Measurements from ENCODE around the gene RAB33A.

- TF ChIP-seq CTCF (IDR thresholded peaks at IDR 0.05) (no peak), POLR2A (IDR thresholded peaks at IDR 0.05) (no peak)
Measured at GRCh38 chrX:130167040-130167439, 4.7 kb upstream of the RAB33A start.

Measured in testis (tissue), 2 donors.